Measurements from ENCODE around the gene ZBTB37. TPM values are rescaled to one million over a fixed set of nuclear protein-coding genes. Genes with fewer than 3 reads are reported as not detected.

Gene ZBTB37
- total RNA-seq, 1 donor from 2014 or later: 7.9 TPM

DNA sequence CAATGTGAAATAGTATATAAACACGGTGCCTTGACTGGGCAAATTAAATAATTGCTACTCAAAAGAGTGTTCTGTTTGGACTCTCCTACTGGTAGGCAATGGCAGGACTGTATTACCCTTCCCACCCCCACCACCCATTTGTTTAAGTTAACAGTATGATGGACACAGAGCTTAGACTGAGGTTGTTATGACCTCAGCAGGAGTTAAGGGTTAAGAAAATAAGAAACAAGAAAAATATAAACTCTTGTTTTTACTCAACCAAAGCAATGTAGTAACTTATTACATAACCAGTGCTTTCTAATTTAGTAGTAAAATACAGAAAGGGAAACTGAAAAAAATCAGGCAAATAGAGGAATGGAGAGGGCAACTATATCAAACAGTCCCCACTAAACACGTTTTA lies 68.9 kb downstream of the ZBTB37 start:
- no peaks in the 10 kb centered on the region for H3K27me3 ChIP-seq (ENCODE audit: control insufficient read depth, insufficient read depth, low read length)
- no peaks in the 10 kb centered on the region for H3K36me3 ChIP-seq (ENCODE audit: control insufficient read depth, insufficient read depth, low read length)
- TF ChIP-seq CTCF (IDR thresholded peaks at IDR 0.05; ENCODE audit: insufficient read depth, low read length, poor library complexity, severe bottlenecking): no peak
- DNase-seq (ENCODE audit: low read depth): no peak
- no peak overlapping the region for H3K4me3 ChIP-seq (ENCODE audit: low read depth, low read length)

DNA sequence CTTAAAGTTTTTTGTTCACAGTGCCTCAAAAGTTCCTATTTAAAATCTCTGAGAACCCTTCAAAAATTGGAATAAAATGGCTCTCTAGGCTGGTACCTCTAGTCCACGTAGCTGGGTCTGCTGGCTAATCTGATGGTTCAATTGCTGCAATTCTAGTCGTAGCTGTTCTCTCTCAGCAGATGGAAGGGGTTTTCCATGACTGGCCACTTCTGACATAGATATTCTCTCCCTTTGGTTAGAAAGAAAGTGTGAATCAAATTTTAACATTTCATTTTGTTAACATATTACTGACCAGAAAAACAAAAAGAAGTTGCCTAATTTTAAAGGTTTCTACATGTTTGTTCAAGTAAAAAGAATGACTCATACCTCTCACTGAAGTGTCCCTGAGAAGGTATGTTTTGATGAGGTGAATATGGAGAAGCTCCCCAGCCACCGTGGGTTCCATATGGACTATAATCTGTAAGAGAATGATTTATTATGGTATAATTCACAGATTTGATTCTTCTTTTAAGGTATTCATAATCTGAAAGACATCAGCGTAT lies 78.3 kb downstream of the ZBTB37 start:
- TF ChIP-seq CTCF (IDR thresholded peaks at IDR 0.05; ENCODE audit: insufficient read depth, low read length, poor library complexity, severe bottlenecking): no peak
- DNase-seq (ENCODE audit: low read depth): no peak
- H3K27me3 ChIP-seq (ENCODE audit: control insufficient read depth, insufficient read depth, low read length): no peaks in the 10 kb centered on the region
- no peaks in the 10 kb centered on the region for H3K36me3 ChIP-seq (ENCODE audit: control insufficient read depth, insufficient read depth, low read length)
- H3K4me3 ChIP-seq (ENCODE audit: low read depth, low read length): no peak overlapping the region

DNA sequence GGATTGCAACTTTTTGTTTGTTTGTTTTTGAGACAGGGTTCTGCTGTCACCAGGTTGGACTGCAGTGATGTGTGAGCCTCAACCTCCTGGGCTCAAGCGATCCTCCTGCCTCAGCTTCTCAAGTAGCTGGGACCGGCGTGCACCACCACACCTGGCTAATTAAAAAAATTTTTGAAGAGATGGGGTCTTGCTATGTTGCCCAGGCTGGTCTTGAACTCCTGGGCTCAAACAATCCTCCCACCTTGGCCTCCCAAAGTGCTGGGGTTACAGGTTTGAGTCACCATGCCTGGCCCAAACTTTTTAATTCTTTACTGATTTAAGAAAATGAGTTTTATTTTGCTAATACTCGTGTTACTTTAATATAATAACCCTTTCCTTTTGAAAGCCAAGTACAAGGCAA lies 80.4 kb downstream of the ZBTB37 start:
- Histone ChIP-seq H3K36me3 (ENCODE audit: control insufficient read depth, insufficient read depth, low read length) (no peaks in the 10 kb centered on the region), H3K27me3 (ENCODE audit: control insufficient read depth, insufficient read depth, low read length) (no peaks in the 10 kb centered on the region), H3K4me3 (ENCODE audit: low read depth, low read length) (no peak overlapping the region)
- no peak for TF ChIP-seq CTCF (IDR thresholded peaks at IDR 0.05; ENCODE audit: insufficient read depth, low read length, poor library complexity, severe bottlenecking)
- DNase-seq (ENCODE audit: low read depth): no peak

Other genes with a start within 250 kb of the ZBTB37 start
- gene TEX50, start 233.0 kb upstream of the ZBTB37 start, total RNA-seq: not detected in 2 replicates
- gene ANKRD45, start 198.5 kb upstream of the ZBTB37 start, total RNA-seq: 0.55 and 0.67 TPM in 2 replicates
- 17.3 and 22.9 TPM in 2 replicates for gene KLHL20, start 153.4 kb upstream of the ZBTB37 start, total RNA-seq
- 20.8 and 25.4 TPM in 2 replicates for gene DARS2, start 43.7 kb upstream of the ZBTB37 start, total RNA-seq
- gene CENPL, start 43.5 kb upstream of the ZBTB37 start, total RNA-seq: 4.4 and 6.6 TPM in 2 replicates
- 2,249 and 2,308 TPM in 2 replicates for gene GAS5, start 391 bp upstream of the ZBTB37 start, total RNA-seq
- 0.25 TPM in 1 of 2 replicates, not detected in the other for gene SERPINC1, start 48.9 kb downstream of the ZBTB37 start, total RNA-seq
- 25.1 and 31.8 TPM in 2 replicates for gene RC3H1, start 154.0 kb downstream of the ZBTB37 start, total RNA-seq

All from kidney epithelial cell (primary cell).